Hindlimb muscle (tissue), 1 donor: ENCODE measurements around the gene LGALS8. TPM values are rescaled to one million over a fixed set of nuclear protein-coding genes. Genes with fewer than 3 reads are reported as not detected.
"Not testable (repeated sequence)": the region's sequence is repeated elsewhere in the genome, so short reads cannot be mapped to it uniquely, and the experiment has no call there.

Source experiments
- DNase-seq: peaks from one replicate; pipeline ENCODE4 v3.0.0-alpha.2; 2013
- polyA plus RNA-seq: library from polyadenylated mRNA; unstranded; fragments of 120-200 nt; gene quantifications from one replicate; pipeline ENCODE4 v1.2.1, GENCODE V29; 2013; ENCODE audit not compliant: insufficient read length

Gene LGALS8
- polyA plus RNA-seq, 1 donor: 28.0 TPM

GRCh38 chr1:236543065-236543669, 19.4 kb downstream of the LGALS8 start:
- DNase-seq: no peak

- DNase-seq: no peak
Observed at GRCh38 chr1:236545621-236546169, 21.9 kb downstream of the LGALS8 start.

GRCh38 chr1:236548452-236548851, 24.7 kb downstream of the LGALS8 start:
- no peak for DNase-seq

GRCh38 chr1:236550961-236551851, 27.4 kb downstream of the LGALS8 start:
- no peak for DNase-seq

GRCh38 chr1:236552096-236552495, 28.3 kb downstream of the LGALS8 start:
- no peak for DNase-seq

GRCh38 chr1:236552901-236553300, 29.1 kb downstream of the LGALS8 start:
- no peak for DNase-seq

- no peak for DNase-seq
Observed at GRCh38 chr1:236553370-236553769, 29.6 kb downstream of the LGALS8 start.

GRCh38 chr1:236556606-236557005, 32.8 kb downstream of the LGALS8 start:
- DNase-seq: no peak

GRCh38 chr1:236558081-236558480, 34.3 kb downstream of the LGALS8 start:
- DNase-seq: no peak

- no peak for DNase-seq
Observed at GRCh38 chr1:236558846-236559245, 35.1 kb downstream of the LGALS8 start.

GRCh38 chr1:236560213-236560771, 36.5 kb downstream of the LGALS8 start:
- DNase-seq: no peak

GRCh38 chr1:236561976-236562375, 38.2 kb downstream of the LGALS8 start:
- DNase-seq: no peak

GRCh38 chr1:236565530-236565929, 41.7 kb downstream of the LGALS8 start:
- DNase-seq: no peak

- no peak for DNase-seq
Observed at GRCh38 chr1:236568285-236568894, 44.6 kb downstream of the LGALS8 start.

GRCh38 chr1:236575523-236575922, 51.7 kb downstream of the LGALS8 start:
- DNase-seq: no peak

GRCh38 chr1:236576004-236576403, 52.2 kb downstream of the LGALS8 start:
- no peak for DNase-seq

- DNase-seq: not testable (repeated sequence)
Observed at GRCh38 chr1:236577041-236577440, 53.3 kb downstream of the LGALS8 start.

- no peak for DNase-seq
Observed at GRCh38 chr1:236578661-236579060, 54.9 kb downstream of the LGALS8 start.

- DNase-seq: not testable (repeated sequence)
Observed at GRCh38 chr1:236580404-236580803, 56.6 kb downstream of the LGALS8 start.

GRCh38 chr1:236581528-236581927, 57.7 kb downstream of the LGALS8 start:
- no peak for DNase-seq

GRCh38 chr1:236589531-236589930, 65.7 kb downstream of the LGALS8 start:
- DNase-seq: no peak

GRCh38 chr1:236590553-236591150, 66.9 kb downstream of the LGALS8 start:
- DNase-seq: no peak
